ENCODE results near the gene CDH4. TPM values are rescaled to one million over a fixed set of nuclear protein-coding genes. Genes with fewer than 3 reads are reported as not detected.

The CDH4 gene
- total and polyA plus RNA-seq, 2 of the 13 experiments (the other 11 are each of a cell fraction or from before 2014, with no cell fraction given), result not detected

DNA sequence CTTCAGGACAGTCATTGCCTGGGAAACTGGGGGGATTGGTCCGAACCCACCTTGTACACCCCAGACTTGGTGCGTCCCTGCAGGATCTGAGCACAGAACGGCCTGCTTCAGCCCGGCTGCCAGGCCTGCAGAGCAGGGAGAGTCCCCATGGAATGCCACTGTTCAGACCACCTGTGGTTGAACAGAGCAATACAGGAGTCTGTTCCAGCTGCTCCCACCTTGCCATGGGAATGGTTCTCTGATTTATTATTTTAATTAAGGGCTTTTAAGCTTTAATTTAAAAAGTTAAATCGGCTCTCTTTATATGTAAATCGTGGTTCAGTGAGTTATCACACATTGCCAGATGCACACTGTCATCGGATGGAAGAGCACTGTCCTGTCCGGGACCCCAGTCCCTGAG, 310.4 kb downstream of the CDH4 start:
- in situ Hi-C loops (cut with HindIII; ENCODE audit: extremely low pct_ligation_motif_present, low pct_unique_long_range_greater_than_20kb), result no loop called here
- no peak overlapping the region for H3K27ac ChIP-seq (ENCODE audit: extremely low read length, insufficient read depth, low read length)
- intact Hi-C loops (cut with micrococcal nuclease; ENCODE audit: unreplicated experiment), result no loop called here
- peaks cover 5 to 51% of the 10 kb centered on the region in 2 experiments; a peak in 4 of 5 replicates for H3K27me3 ChIP-seq (ENCODE audit: control insufficient read depth in 1 of 2, insufficient read depth in 2 of 2, low read length in 2 of 2)
- H3K36me3 ChIP-seq (replicated peaks in 1 of 2; ENCODE audit: control insufficient read depth in 1 of 2, insufficient read depth in 2 of 2, low read length in 2 of 2), result no peaks in the 10 kb centered on the region
- ChIA-PET POLR2A (no interaction called here), CTCF (ENCODE audit: low intra/inter-chr PET ratio, low total read pairs) (no interaction called here)
- peaks cover 9% of the 10 kb centered on the region for H3K4me1 ChIP-seq (ENCODE audit: insufficient read depth, low read length)
- no peak overlapping the region for H3K9ac ChIP-seq (ENCODE audit: insufficient read depth, low read depth, low read length)
- no peak overlapping the region for H2AFZ ChIP-seq (ENCODE audit: low read length)
- H3K4me2 ChIP-seq (ENCODE audit: low read depth, low read length), result no peak overlapping the region
- WGBS (ENCODE audit: low lambda C conversion rate), result 14% methylated on average over 8 of the region's 8 CpGs
- no peaks in the 10 kb centered on the region for H3K79me2 ChIP-seq (ENCODE audit: insufficient read depth, low read length)
- TF ChIP-seq, protein P1, sequence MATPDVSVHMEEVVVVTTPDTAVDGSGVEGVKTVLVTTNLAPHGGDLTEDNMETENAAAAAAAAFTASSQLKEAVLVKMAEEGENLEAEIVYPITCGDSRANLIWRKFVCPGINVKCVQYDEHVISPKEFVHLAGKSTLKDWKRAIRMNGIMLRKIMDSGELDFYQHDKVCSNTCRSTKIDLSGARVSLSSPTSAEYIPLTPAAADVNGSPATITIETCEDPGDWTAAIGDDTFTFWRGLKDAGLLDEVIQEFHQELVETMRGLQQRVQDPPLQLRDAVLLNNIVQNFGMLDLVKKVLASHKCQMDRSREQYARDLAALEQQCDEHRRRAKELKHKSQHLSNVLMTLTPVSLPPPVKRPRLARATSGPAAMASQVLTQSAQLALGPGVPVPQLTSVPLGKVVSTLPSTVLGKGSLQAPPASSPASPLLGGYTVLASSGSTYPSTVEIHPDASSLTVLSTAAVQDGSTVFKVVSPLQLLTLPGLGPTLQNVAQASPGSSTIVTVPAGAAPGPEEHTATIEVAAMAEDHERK (CRISPR knock-in tag; IDR thresholded peaks at IDR 0.05; ENCODE audit: low read depth), result no peak
- TF ChIP-seq, protein P2, sequence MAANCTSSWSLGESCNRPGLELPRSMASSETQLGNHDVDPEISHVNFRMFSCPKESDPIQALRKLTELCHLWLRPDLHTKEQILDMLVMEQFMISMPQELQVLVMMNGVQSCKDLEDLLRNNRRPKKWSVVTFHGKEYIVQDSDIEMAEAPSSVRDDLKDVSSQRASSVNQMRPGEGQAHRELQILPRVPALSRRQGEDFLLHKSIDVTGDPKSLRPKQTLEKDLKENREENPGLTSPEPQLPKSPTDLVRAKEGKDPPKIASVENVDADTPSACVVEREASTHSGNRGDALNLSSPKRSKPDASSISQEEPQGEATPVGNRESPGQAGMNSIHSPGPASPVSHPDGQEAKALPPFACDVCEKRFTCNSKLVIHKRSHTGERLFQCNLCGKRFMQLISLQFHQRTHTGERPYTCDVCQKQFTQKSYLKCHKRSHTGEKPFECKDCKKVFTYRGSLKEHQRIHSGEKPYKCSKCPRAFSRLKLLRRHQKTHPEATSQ (CRISPR knock-in tag; IDR thresholded peaks at IDR 0.05; ENCODE audit: borderline replicate concordance), result no peak
- no peak for TF ChIP-seq HHEX (CRISPR knock-in tag; IDR thresholded peaks at IDR 0.05)
- TF ChIP-seq ZSCAN25 (CRISPR knock-in tag; IDR thresholded peaks at IDR 0.05), result no peak
- no peak for TF ChIP-seq ZNF713 (CRISPR knock-in tag; IDR thresholded peaks at IDR 0.05)
- TF ChIP-seq ZNF749 (CRISPR knock-in tag; IDR thresholded peaks at IDR 0.05; ENCODE audit: borderline replicate concordance), result no peak
- TF ChIP-seq HMG20B (CRISPR knock-in tag; conservative IDR thresholded peaks at IDR 0.05), result no peak
- no peak for TF ChIP-seq GLI4 (CRISPR knock-in tag; IDR thresholded peaks at IDR 0.05; ENCODE audit: borderline replicate concordance)
- no peak for TF ChIP-seq CHD2 (IDR thresholded peaks at IDR 0.05; ENCODE audit: low read depth, low read length)
- TF ChIP-seq ZNF441 (CRISPR knock-in tag; IDR thresholded peaks at IDR 0.05; ENCODE audit: borderline replicate concordance), result no peak
- no peak for TF ChIP-seq BORCS8-MEF2B (CRISPR knock-in tag; IDR thresholded peaks at IDR 0.05)
- TF ChIP-seq ZNF569 (CRISPR knock-in tag; IDR thresholded peaks at IDR 0.05; ENCODE audit: borderline replicate concordance), result no peak
- TF ChIP-seq, protein P3, sequence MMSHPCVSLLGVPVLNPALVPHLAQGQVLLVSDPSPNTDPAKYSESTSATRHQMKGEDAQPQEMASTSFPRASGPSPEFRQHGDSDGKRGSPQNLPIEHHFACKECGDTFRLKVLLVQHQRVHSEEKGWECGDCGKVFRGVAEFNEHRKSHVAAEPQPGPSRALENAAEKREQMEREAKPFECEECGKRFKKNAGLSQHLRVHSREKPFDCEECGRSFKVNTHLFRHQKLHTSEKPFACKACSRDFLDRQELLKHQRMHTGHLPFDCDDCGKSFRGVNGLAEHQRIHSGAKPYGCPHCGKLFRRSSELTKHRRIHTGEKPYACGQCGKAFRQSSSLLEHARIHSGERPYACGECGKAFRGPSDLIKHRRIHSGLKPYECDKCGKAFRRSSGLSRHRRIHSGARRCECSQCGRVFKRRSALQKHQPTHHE (CRISPR knock-in tag; IDR thresholded peaks at IDR 0.05; ENCODE audit: borderline replicate concordance), result no peak
- TF ChIP-seq ZNF337 (CRISPR knock-in tag; IDR thresholded peaks at IDR 0.05; ENCODE audit: borderline replicate concordance, low read depth), result no peak
- no peak for TF ChIP-seq TCF7 (IDR thresholded peaks at IDR 0.05; ENCODE audit: low read depth)
- TF ChIP-seq, protein P4, sequence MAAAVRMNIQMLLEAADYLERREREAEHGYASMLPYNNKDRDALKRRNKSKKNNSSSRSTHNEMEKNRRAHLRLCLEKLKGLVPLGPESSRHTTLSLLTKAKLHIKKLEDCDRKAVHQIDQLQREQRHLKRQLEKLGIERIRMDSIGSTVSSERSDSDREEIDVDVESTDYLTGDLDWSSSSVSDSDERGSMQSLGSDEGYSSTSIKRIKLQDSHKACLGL (CRISPR knock-in tag; IDR thresholded peaks at IDR 0.05), result no peak
- no peak for TF ChIP-seq ZNF138 (CRISPR knock-in tag; IDR thresholded peaks at IDR 0.05; ENCODE audit: low read depth)
- no peak for TF ChIP-seq ZNF510 (CRISPR knock-in tag; IDR thresholded peaks at IDR 0.05; ENCODE audit: low read depth)
- TF ChIP-seq CREM (IDR thresholded peaks at IDR 0.05), result no peak
- no peak for TF ChIP-seq CREM (CRISPR knock-in tag; IDR thresholded peaks at IDR 0.05)
- no peak for TF ChIP-seq RFX3 (CRISPR knock-in tag; IDR thresholded peaks at IDR 0.05)
- H3K9me3 ChIP-seq (ENCODE audit: low read length), result no peaks in the 10 kb centered on the region
- FAIRE-seq, result no peak
- DNase-seq (ENCODE audit: low spot score), result no peak
- no peaks in the 10 kb centered on the region for H4K20me1 ChIP-seq (ENCODE audit: insufficient read depth, low read length)
- no peak overlapping the region for H3K4me3 ChIP-seq (replicated peaks in 1 of 3; ENCODE audit: insufficient read depth in 1 of 3, low read depth in 2 of 3, low read length in 3 of 3)
- no peak for ATAC-seq
- BruUV-seq (replicated peaks), result no TSS peak

Measured in HepG2 (cell line).